ENCODE results near the gene EQTN.
"Not testable (repeated sequence)": the region's sequence is repeated elsewhere in the genome, so short reads cannot be mapped to it uniquely, and the experiment has no call there.

EQTN gene

DNA sequence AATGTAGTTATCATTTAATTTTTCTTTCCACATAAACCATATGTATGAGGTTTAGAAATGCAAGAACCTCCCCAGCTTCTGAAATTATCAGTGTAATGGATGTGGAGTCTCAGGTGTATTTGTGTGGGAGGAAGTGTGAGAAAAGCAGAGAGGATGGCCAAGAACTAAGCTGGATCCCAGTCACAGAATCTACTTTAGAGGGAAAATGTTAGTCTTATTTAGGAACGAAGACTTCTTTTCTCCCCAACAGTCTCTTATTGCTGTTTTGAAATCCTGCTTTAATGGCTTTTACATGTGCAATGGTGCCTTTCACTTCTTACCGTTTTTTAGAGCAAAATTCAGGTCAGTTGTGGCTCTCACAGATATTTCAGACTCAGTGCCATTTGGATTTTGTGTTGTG is 3.0 kb downstream of the EQTN start:
- no peak for DNase-seq (ENCODE audit: low read depth in 2 of 2)

- DNase-seq (ENCODE audit: low read depth in 2 of 2) = no peak
These were observed 4.1 kb downstream of the EQTN start for GRCh38 chr9:27292659-27293405.

DNA sequence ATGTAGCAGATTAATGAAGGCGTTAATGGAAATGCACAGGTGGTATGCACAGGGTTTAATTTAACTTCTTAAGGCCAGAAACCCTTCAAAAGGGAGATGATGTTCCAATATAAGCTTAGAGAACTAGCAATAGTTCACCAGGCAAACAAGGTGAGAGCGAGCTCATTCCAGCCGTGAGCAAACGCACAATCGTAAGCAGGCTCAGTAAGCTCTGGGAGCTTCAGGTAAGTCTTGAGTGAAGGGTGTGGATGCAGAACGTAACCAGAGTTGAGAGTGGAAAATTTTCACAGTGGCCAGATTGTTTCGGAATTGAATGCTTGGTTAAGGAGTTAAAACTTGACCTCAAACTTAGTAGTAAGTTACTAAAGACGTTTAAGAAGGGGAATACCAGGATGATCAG is 5.7 kb downstream of the EQTN start:
- no peak for DNase-seq (ENCODE audit: low read depth in 2 of 2)

GRCh38 chr9:27282269-27282668 is 14.7 kb downstream of the EQTN start:
- DNase-seq (ENCODE audit: low read depth in 2 of 2) = no peak

GRCh38 chr9:27280860-27281259 is 16.1 kb downstream of the EQTN start:
- no peak for DNase-seq (ENCODE audit: low read depth in 2 of 2)

GRCh38 chr9:27280249-27280648 is 16.7 kb downstream of the EQTN start:
- no peak for DNase-seq (ENCODE audit: low read depth in 2 of 2)

DNA sequence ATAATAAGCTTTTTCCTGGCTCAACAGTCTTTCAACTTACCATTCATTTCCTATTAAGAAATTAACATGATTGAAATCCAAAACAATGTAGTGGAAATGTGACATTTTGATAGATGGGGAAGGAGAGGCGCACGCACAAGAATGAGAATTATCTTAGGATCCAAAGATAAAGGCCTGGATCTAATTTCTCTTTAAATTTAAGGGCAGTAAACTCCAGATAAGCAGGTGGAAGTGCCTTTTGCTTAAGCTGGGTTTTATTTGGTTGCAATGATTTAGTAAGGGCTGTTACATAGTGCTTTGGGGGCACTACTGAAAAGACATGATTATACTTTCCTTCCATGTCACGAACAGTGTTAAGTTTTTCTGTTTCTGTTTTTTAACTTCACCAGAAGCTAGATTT is 17.3 kb downstream of the EQTN start:
- no peak for DNase-seq (ENCODE audit: low read depth in 2 of 2)

DNA sequence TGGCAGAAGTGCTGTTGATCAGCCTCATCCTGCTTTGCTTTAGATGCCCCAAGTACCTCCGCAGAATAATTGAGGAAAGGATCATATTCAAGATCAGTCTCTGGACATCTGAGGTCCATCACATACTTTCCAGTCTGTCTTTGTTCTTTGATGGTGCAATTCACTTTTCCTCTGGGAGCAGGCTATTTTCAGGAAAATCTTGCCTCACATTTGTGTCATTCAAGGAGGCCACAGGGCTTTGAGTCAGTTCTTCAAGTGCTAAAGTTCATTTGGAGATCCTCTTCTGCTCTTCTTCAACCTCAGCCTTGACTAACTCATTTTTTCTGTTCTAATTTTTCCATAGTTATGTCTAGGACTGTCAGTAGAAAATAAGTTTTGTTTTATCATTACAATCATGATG is 18.6 kb downstream of the EQTN start:
- no peak for DNase-seq (ENCODE audit: low read depth in 2 of 2)

DNA sequence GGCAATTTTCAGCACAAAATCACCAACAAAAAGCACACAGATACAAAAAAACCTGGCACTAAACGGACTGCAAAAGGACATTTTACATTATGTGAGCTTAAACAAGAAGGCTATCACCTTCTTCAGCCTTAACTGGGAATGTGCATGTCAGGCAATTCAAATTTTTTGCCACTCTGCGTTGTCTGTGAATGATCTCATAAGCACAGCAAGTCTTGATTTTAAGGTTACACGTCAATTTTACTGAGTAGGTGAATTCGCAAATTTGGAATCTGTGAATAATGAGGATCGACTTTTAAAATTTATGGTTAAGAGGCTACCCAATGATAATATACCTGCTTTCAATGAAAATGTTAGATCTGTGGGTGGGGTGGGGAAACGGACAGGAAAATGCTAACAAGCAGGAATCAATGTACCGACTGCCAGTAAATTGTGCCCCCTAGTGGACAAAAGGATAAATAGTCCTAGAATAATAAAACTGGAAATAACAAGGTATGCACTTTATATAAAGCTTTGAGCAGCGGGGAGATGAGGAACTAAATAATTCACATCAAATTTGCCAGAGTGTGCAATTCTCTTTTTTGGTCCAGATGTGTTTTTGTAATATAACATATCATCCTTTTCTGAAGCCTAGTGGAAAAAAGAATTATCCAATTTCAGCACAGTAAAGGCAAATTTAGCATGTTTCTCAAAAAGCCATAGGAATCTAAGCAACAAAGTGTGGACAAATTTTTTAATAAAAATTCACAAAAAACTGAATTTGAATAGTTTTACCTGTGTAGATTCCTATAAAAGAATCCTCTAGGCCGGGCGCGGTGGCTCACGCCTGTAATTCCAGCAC is 20.5 kb downstream of the EQTN start:
- DNase-seq (ENCODE audit: low read depth in 2 of 2) = peak in 1 of 2 donors; percentile 0

GRCh38 chr9:27273186-27273585 is 23.8 kb downstream of the EQTN start:
- no peak for DNase-seq (ENCODE audit: low read depth in 2 of 2)

DNA sequence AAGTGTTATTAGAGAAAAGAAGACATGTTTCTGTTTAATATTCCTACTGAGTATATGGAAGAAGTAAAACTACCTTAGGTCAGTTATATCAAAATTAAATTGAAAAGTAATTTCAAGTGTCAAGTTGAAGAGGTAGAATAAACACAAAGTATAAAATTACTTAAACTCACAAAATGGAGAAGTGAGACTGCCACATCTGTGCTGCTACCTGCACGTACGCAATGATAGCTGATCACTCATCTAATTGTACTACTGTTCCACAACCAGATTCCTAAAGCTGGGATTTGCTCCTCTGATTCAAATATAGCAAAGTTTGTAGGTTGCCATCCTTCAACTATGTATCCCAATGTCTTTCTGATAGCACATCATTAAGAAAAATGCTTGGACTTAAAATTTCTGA is 24.8 kb downstream of the EQTN start:
- no peak for DNase-seq (ENCODE audit: low read depth in 2 of 2)

GRCh38 chr9:27261517-27262211 is 35.3 kb downstream of the EQTN start:
- no peak for DNase-seq (ENCODE audit: low read depth in 2 of 2)

DNA sequence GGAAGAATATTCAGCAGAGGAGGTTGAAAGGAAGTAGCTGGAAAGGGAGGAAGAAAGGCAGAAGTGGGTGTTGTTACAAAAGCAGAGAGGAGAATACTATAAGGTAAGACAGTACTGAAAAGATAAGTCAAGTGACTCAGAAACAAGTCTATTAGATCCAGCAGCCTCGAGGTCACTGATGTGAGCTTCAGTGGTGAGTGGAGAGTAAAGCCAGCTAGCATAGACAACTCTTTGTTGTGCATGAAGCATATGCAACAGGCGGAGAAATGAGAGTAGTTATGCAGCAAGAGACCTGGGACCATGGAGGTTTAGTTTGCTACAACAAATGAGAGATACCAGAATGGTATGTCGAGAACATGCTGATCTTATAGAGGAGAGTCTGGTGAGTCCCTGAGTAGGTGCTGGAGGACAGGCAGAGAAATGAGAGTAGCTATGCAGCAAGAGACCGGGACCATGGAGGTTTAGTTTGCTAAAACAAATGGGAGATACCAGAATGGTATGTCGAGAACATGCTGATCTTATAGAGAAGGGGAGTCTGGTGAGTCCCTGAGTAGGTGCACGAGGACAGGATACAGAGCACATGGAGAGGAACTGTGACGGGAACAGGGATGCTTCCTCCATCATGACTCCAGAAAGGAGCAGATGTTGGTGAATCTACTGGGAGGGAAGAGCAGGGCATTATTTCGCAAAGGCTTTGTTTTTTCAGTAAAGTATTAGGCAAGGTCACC is 36.0 kb downstream of the EQTN start:
- no peak for DNase-seq (ENCODE audit: low read depth in 2 of 2)

DNA sequence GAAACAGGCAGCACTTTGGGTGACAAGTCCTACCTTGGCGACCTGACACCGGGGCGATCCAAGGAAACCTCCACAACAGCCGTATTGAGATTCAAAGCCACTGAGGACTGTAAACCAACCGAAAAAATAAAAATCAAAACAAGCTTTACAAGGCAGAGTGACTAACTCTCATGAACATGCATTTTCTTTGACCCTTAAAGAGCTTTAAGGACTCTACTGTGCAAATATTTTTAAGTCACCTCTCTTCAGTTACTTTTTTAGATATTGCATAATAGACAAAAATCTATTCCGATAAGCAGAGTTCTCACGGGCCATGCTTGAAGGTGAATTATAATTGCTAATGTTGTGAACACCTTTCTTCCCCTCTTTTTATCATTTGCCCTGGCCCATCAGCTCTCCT is 38.3 kb downstream of the EQTN start:
- DNase-seq (ENCODE audit: low read depth in 2 of 2) = no peak

DNA sequence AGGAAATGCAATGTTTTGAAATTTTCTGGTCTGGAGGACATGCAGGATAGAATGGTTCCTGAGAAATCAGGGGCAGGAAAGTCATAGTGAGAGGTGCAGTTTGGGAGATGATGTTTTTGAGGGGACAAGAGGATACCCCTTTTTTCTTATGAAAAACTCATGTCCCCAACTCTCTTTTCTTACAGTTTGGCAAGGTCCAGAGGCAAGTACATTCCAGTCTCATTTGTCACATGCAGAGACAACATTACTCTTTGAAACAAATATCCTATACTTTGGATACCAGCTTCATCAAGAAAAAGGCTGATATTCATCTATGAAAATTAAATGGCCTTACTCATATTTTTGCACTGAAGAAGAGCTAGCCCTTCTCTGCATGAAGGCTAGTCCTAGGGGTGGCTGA is 48.2 kb downstream of the EQTN start:
- DNase-seq (ENCODE audit: low read depth in 2 of 2) = no peak

- no peak for DNase-seq (ENCODE audit: low read depth in 2 of 2)
These were observed 49.2 kb downstream of the EQTN start for GRCh38 chr9:27247756-27248155.

- not testable (repeated sequence) for DNase-seq (ENCODE audit: low read depth in 2 of 2)
These were observed 57.3 kb downstream of the EQTN start for GRCh38 chr9:27239648-27240047.

Data from stimulated activated CD4-positive, alpha-beta T cell treated with anti-CD3 and anti-CD28 coated beads, Interleukin-1b, Interleukin-23, amount 100 ng/mL, for 4 hours (primary cell).